Measurements from ENCODE around the gene PAPLN.
"Not testable (repeated sequence)": the region's sequence is repeated elsewhere in the genome, so short reads cannot be mapped to it uniquely, and the experiment has no call there.

Gene PAPLN

DNA sequence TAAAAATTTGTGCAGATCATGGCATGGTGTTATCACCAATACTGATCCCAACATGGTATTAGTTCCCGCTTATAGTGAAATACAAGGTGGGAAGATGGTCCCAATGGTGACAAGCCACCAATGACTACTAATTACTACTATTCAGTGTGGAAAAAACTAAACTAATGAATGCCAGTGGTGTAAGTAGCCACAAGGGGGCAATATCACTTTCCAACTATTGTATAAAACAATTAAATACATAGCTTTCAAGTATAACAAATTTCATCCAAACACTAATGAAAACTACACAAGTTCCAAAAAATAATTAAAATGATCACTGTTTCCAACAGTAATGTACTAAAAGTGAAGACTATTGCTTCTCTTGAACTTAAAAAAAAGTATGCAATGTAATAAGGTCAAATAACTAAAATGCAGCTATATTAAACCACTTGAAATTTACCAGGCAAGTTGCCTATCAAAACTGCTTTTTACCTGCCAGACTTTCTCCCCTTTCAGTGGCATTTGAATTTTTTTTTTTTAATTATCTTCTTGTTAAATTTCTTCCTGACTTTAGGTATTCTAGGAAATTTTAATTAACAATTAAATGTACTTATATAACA, 58.0 kb downstream of the PAPLN start:
- DNase-seq: peak; percentile 14
- H3K36me3 ChIP-seq (replicated peaks): peaks cover 22% of the 10 kb centered on the region
- TF ChIP-seq CTCF (IDR thresholded peaks at IDR 0.05; ENCODE audit: low read depth, low read length, missing control alignments): peak; percentile 58
- no peaks in the 10 kb centered on the region for H3K27me3 ChIP-seq (replicated peaks)
- H3K27ac ChIP-seq: no peak overlapping the region
- in situ Hi-C loops (cut with HindIII; ENCODE audit: low pct_ligation_motif_present, low sequenced_read_pairs): loop anchor here (25.0 kb wide), 1 partner anchor 167 kb away; the partner anchor contains the start of gene NUMB
- H3K4me3 ChIP-seq (ENCODE audit: low read depth, low read length): no peak overlapping the region

DNA sequence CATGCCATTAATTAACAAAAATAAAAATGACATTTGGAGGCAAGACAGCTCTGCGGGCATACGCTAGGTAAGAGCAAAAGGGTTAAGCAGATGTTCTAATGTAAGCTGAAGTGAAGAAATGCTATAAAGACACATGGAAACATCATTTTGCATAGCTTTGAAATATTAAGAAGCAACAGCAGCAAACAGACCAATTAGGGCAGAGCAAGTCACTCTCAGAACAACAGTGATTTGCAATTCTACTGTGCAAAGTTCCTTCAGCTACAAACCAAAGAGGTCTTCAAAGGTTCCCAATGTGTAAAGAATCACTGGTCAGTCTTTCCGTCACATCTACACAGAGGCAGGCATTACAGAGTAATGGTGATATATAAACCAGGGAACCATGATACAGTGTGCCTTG, 68.2 kb downstream of the PAPLN start:
- Histone ChIP-seq H3K4me3 (ENCODE audit: low read depth, low read length) (no peak overlapping the region), H3K36me3 (replicated peaks) (no peaks in the 10 kb centered on the region), H3K27me3 (replicated peaks) (no peaks in the 10 kb centered on the region), H3K27ac (no peak overlapping the region)
- TF ChIP-seq CTCF (IDR thresholded peaks at IDR 0.05; ENCODE audit: low read depth, low read length, missing control alignments): no peak
- DNase-seq: no peak
- in situ Hi-C loops (cut with HindIII; ENCODE audit: low pct_ligation_motif_present, low sequenced_read_pairs): no loop called here

DNA sequence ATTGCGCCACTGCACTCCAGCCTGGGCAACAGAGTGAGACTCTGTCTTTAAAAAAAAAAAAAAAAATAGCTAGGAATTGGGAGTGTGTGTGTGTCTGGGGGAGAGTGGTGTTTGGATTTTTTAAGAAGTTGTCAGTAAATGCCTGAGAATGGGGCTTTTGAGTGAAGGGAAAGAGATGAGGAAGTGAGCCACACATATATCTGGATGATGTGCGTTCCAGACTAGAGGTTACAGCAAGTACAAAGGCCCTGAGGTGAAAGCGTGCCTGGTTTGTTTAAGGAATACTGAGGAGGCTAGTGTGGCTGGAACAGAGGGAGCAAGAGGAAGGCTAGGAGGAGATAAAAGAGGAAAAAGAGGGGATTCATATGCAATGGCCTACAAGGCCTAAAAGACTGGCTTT, 70.0 kb downstream of the PAPLN start:
- no peaks in the 10 kb centered on the region for H3K27me3 ChIP-seq (replicated peaks)
- no peak for TF ChIP-seq CTCF (IDR thresholded peaks at IDR 0.05; ENCODE audit: low read depth, low read length, missing control alignments)
- no peak overlapping the region for H3K27ac ChIP-seq
- no peaks in the 10 kb centered on the region for H3K36me3 ChIP-seq (replicated peaks)
- in situ Hi-C loops (cut with HindIII; ENCODE audit: low pct_ligation_motif_present, low sequenced_read_pairs): no loop called here
- no peak overlapping the region for H3K4me3 ChIP-seq (ENCODE audit: low read depth, low read length)
- no peak for DNase-seq

- in situ Hi-C loops (cut with HindIII; ENCODE audit: low pct_ligation_motif_present, low sequenced_read_pairs); H3K27me3 ChIP-seq (replicated peaks); DNase-seq; H3K36me3 ChIP-seq (replicated peaks); H3K4me3 ChIP-seq (ENCODE audit: low read depth, low read length); H3K27ac ChIP-seq: not testable (repeated sequence)
Measured at GRCh38 chr14:73309207-73309606, 71.9 kb downstream of the PAPLN start.

- Histone ChIP-seq H3K27me3 (replicated peaks) (no peaks in the 10 kb centered on the region), H3K27ac (peak overlapping the region; percentile 49), H3K36me3 (replicated peaks) (no peaks in the 10 kb centered on the region), H3K4me3 (ENCODE audit: low read depth, low read length) (no peak overlapping the region)
- DNase-seq: no peak
- no peak for TF ChIP-seq CTCF (IDR thresholded peaks at IDR 0.05; ENCODE audit: low read depth, low read length, missing control alignments)
- in situ Hi-C loops (cut with HindIII; ENCODE audit: low pct_ligation_motif_present, low sequenced_read_pairs): no loop called here
Measured at GRCh38 chr14:73311708-73312030, 74.4 kb downstream of the PAPLN start.

DNA sequence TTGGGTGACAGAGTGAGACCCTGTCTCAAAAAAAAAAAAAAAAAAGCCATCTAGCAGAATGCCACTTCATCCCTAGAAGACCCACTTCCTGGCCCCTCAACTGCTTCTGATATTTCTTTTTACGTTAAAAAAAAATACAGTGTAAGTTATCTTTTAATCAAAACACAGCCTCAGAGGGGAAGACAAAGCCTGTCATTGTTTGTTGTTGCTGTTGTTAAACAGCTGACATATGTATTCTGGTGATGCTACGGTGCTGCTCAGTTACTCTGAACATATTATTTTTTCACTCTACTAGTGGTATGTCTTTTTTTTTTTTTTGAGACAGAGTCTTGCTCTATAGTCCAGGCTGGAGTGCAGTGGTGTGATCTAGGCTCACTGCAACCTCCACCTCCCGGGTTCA, 75.4 kb downstream of the PAPLN start:
- no peaks in the 10 kb centered on the region for H3K27me3 ChIP-seq (replicated peaks)
- no peak overlapping the region for H3K27ac ChIP-seq
- no peaks in the 10 kb centered on the region for H3K36me3 ChIP-seq (replicated peaks)
- no peak for TF ChIP-seq CTCF (IDR thresholded peaks at IDR 0.05; ENCODE audit: low read depth, low read length, missing control alignments)
- no peak for DNase-seq
- in situ Hi-C loops (cut with HindIII; ENCODE audit: low pct_ligation_motif_present, low sequenced_read_pairs): no loop called here
- no peak overlapping the region for H3K4me3 ChIP-seq (ENCODE audit: low read depth, low read length)
